ENCODE data around the gene FHAD1. TPM values are rescaled to one million over a fixed set of nuclear protein-coding genes. Genes with fewer than 3 reads are reported as not detected.

FHAD1 gene
- total and polyA plus RNA-seq, 8 donors: 0.75 to 5.5 (median 2.1) TPM

- Histone ChIP-seq H3K27ac (no peak overlapping the region), H3K4me1 (peaks cover 10 to 16% (median 15%) of the 10 kb centered on the region in 3 donors), H3K27me3 (no peaks in the 10 kb centered on the region), H3K4me3 (no peak overlapping the region), H3K36me3 (no peaks in the 10 kb centered on the region), H3K9me3 (no peaks in the 10 kb centered on the region)
- FAIRE-seq (no peak), ATAC-seq (no peak), DNase-seq (no peak)
- intact Hi-C loops (cut with DNase I): no loop called here
- TF ChIP-seq CTCF (IDR thresholded peaks at IDR 0.05): no peak
- WGBS, 2 donors: 94 to 100% methylated on average over 5 of the region's 5 CpGs
Measured at GRCh38 chr1:15331180-15331579, 84.2 kb downstream of the FHAD1 start.

GRCh38 chr1:15331734-15332133 lies 84.7 kb downstream of the FHAD1 start:
- Histone ChIP-seq H3K36me3 (no peaks in the 10 kb centered on the region), H3K27me3 (no peaks in the 10 kb centered on the region), H3K4me3 (no peak overlapping the region), H3K4me1 (peaks cover 10 to 16% (median 15%) of the 10 kb centered on the region in 3 donors), H3K9me3 (no peaks in the 10 kb centered on the region), H3K27ac (no peak overlapping the region)
- 89% methylated on average over 2 of the region's 2 CpGs for WGBS, 2 donors
- no peak for TF ChIP-seq CTCF (IDR thresholded peaks at IDR 0.05)
- intact Hi-C loops (cut with DNase I): no loop called here
- ATAC-seq (no peak), FAIRE-seq (no peak), DNase-seq (no peak)

- Histone ChIP-seq H3K4me1 (peaks cover 10 to 16% (median 15%) of the 10 kb centered on the region in 3 donors), H3K9me3 (no peaks in the 10 kb centered on the region), H3K4me3 (no peak overlapping the region), H3K27me3 (no peaks in the 10 kb centered on the region), H3K36me3 (no peaks in the 10 kb centered on the region), H3K27ac (no peak overlapping the region)
- DNase-seq: no peak
- no peak for FAIRE-seq
- TF ChIP-seq CTCF (IDR thresholded peaks at IDR 0.05): no peak
- intact Hi-C loops (cut with DNase I): no loop called here
- 60 to 62% methylated on average over 4 of the region's 4 CpGs for WGBS, 2 donors
- ATAC-seq: no peak
Measured at GRCh38 chr1:15332525-15332924, 85.5 kb downstream of the FHAD1 start.

- FAIRE-seq (no peak), ATAC-seq (no peak), DNase-seq (no peak)
- Histone ChIP-seq H3K27ac (no peak overlapping the region), H3K4me3 (no peak overlapping the region), H3K9me3 (no peaks in the 10 kb centered on the region), H3K27me3 (no peaks in the 10 kb centered on the region), H3K4me1 (peaks cover 10 to 15% (median 15%) of the 10 kb centered on the region in 3 donors), H3K36me3 (no peaks in the 10 kb centered on the region)
- WGBS, 2 donors: 85% methylated on average over 11 of the region's 11 CpGs
- intact Hi-C loops (cut with DNase I): no loop called here
- no peak for TF ChIP-seq CTCF (IDR thresholded peaks at IDR 0.05)
Measured at GRCh38 chr1:15332952-15333715, 86.1 kb downstream of the FHAD1 start.

GRCh38 chr1:15334995-15335394 lies 88.0 kb downstream of the FHAD1 start:
- no peak overlapping the region for H3K4me3 ChIP-seq
- H3K36me3 ChIP-seq: no peaks in the 10 kb centered on the region
- ATAC-seq (no peak), FAIRE-seq (no peak), DNase-seq (no peak)
- no peak for TF ChIP-seq CTCF (IDR thresholded peaks at IDR 0.05)
- no peaks in the 10 kb centered on the region for H3K9me3 ChIP-seq
- intact Hi-C loops (cut with DNase I): no loop called here
- H3K27ac ChIP-seq: no peak overlapping the region
- WGBS, 2 donors: 88 to 90% methylated on average over 10 of the region's 10 CpGs
- H3K4me1 ChIP-seq: no peaks in the 10 kb centered on the region
- H3K27me3 ChIP-seq: no peaks in the 10 kb centered on the region

All from pancreas (tissue), 10 donors.